ENCODE results near the gene CIC.

DNA sequence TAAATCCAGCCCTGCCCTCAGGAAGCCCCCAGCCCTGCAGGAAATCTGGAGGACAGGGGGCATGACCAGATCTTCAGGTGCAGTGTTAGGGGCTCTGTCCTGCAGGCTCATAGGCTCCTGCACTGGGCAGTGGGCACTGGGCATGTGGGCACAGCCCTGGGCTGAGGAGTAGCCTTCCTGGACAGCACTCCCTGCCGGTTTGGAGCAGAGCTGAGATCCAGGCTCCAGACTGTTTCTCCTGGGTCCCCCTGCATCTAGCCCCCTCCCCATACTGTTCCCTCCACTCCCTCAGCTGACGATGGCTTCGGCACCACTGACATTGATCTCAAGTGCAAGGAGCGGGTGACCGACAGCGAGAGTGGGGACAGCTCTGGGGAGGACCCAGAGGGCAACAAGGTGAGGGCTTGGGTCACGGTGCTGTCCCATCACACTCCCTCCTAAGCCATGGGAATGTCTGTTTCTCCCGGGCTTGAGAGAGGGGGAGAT, 20.5 kb downstream of the CIC start:
- TF ChIP-seq CHD2 (IDR thresholded peaks at IDR 0.05; ENCODE audit: low read length, partially characterized antibody) (no peak), POLR2A (IDR thresholded peaks at IDR 0.05; ENCODE audit: low read length) (no peak), MYC (IDR thresholded peaks at IDR 0.05; ENCODE audit: borderline replicate concordance, low read length) (no peak), HOXB5 (CRISPR knock-in tag; IDR thresholded peaks at IDR 0.05) (no peak), HDAC2 (IDR thresholded peaks at IDR 0.05) (no peak), EP300 (IDR thresholded peaks at IDR 0.05) (no peak), ZSCAN20 (CRISPR knock-in tag; IDR thresholded peaks at IDR 0.05) (no peak), TP53 (CRISPR knock-in tag; IDR thresholded peaks at IDR 0.05) (no peak)
- TF ChIP-seq, protein P1, sequence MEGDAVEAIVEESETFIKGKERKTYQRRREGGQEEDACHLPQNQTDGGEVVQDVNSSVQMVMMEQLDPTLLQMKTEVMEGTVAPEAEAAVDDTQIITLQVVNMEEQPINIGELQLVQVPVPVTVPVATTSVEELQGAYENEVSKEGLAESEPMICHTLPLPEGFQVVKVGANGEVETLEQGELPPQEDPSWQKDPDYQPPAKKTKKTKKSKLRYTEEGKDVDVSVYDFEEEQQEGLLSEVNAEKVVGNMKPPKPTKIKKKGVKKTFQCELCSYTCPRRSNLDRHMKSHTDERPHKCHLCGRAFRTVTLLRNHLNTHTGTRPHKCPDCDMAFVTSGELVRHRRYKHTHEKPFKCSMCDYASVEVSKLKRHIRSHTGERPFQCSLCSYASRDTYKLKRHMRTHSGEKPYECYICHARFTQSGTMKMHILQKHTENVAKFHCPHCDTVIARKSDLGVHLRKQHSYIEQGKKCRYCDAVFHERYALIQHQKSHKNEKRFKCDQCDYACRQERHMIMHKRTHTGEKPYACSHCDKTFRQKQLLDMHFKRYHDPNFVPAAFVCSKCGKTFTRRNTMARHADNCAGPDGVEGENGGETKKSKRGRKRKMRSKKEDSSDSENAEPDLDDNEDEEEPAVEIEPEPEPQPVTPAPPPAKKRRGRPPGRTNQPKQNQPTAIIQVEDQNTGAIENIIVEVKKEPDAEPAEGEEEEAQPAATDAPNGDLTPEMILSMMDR (IDR thresholded peaks at IDR 0.05), result no peak

Measured in A549 (cell line).